Daoy (cell line): ENCODE data around the gene MCAT. TPM values are rescaled to one million over a fixed set of nuclear protein-coding genes. Genes with fewer than 3 reads are reported as not detected.
"Not testable (repeated sequence)": the region's sequence is repeated elsewhere in the genome, so short reads cannot be mapped to it uniquely, and the experiment has no call there.

Experiments used
- DNase-seq: peaks from one replicate; pipeline ENCODE4 v3.0.0-alpha.2; 2015; ENCODE audit warnings: low read depth
- total RNA-seq: library from RNA; depleted of rRNA; stranded (reverse); fragments of >200 nt; shearing (Covaris generic); gene quantifications from 2 replicates; pipeline ENCODE4 v1.2.3, GENCODE V29; 2014

MCAT gene
- total RNA-seq, 1 experiment from 2014 or later: 20.2 TPM

- no peak for DNase-seq
Measured at GRCh38 chr22:43153899-43154298, 10.7 kb upstream of the MCAT start.

GRCh38 chr22:43152357-43153071 lies 9.3 kb upstream of the MCAT start:
- DNase-seq: peak; percentile 77

DNA sequence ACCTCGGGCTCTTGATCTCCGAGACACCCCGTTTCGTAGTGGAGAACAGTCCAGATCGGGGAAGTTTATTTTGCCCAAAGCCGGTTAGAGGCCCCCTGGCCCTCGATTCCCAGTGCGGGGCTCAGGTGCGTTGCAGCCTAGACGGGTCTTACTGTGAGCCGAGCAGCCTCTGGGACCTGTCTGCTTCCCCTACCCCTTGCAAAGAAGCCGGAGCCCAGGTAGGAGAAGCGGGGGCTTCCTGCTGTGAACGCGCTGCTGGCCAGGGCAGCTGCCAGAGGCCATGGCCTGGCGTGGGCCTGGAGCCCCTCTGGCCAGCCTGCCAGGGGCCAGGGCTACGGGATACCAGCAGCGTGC lies 8.8 kb upstream of the MCAT start:
- peak; percentile 24 for DNase-seq

DNA sequence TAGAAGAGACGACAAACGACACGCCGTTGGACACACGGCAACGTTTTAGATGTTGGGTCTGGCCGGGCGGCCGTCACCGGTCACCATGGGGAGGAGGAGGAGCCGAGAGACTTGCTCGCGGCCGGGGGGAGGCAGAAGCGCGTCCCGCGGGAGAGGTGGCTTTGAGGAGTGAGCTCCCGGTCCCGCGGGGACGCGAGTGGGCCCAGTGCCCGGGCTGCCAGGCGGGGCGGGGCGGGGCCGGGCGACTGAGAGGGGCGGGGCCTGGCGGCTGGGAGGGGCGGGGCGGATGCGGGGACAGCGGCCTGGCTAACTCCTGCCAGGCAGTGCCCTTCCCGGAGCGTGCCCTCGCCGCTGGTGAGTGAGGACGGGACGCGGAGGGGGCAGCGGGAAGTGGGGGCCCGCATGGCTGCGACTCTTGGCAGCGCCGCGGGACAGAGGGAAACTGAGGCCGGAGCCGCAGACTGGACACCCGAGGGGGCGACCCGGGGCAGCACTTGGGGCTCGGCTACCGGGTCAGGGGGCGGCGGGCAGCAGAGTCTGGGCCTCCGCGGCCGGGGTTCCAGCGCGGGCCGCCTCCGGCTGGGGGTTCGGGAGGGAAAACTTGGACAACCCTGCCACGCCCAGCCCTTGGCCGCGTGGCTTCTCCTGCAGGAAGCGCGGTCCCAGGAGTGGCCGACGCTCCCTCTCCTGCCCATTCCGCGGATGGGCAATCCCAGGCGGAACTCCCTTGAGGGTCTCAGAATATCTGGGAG lies 8.2 kb upstream of the MCAT start, which contains the start of gene TSPO:
Gene TSPO (plus strand): TSS at position 309 of the 752 bp plus-strand sequence. CDS start 7,680 bp downstream, outside the sequence.
- DNase-seq: peak; percentile 53

GRCh38 chr22:43150731-43151206 lies 7.6 kb upstream of the MCAT start:
- DNase-seq: no peak

DNA sequence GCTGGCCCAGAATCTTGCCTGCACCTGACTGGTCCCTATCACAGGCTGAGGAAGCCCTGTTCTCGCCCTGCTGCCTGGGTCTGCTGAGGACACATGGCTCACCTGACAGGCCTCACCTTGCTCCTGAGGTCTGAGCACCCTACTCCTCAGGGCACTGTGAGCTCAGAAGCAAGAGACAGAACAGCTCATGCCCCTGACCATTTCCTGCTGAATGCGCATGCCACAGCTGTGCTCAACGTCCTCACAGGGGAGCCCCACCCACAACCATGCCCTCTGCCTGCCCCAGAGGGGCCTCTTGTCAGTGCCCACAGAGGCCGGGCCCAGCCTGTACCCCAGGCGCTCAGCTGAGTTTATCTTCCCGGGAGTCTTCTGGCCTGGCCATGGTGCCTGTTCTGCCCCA lies 5.4 kb upstream of the MCAT start:
- DNase-seq: no peak

DNA sequence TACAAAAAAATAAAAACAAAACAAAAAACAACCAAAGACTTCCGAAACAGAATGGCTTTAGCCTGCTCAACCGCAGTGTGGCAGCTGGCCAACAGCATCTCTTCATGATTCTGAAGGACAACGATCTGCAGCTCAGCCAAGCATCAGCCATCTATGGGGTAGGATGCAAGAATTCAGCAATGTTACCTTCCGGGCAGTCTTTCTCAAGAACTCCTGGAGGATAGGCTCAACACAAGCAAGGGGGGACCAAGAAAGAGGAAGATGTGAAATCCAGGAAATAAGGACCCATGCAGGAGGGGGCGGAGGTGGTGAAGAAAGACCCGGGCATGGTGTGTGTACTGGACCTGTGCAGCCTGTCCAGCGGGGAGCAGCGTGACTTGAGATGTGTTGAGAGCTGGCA lies 4.6 kb upstream of the MCAT start:
- no peak for DNase-seq

- DNase-seq: not testable (repeated sequence)
Measured at GRCh38 chr22:43146332-43146731, 3.1 kb upstream of the MCAT start.

DNA sequence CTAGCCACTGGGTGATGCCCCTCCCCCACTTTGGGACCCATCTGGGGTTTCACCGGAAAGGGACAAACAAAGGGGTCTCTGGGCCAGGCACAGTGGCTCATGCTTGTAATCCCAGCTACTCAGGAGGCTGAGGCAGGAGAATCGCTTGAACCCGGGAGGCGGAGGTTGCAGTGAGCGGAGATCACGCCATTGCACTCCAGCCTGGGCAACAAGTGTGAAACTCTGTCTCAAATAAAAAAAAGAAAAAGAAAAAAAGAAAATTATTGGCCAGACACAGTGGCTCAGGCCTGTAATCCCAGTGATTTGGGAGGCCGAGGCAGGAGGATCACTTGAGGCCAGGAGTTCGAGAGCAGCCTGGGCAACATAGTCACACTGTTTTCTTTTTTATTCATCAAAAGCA lies 2.2 kb upstream of the MCAT start:
- not testable (repeated sequence) for DNase-seq

DNA sequence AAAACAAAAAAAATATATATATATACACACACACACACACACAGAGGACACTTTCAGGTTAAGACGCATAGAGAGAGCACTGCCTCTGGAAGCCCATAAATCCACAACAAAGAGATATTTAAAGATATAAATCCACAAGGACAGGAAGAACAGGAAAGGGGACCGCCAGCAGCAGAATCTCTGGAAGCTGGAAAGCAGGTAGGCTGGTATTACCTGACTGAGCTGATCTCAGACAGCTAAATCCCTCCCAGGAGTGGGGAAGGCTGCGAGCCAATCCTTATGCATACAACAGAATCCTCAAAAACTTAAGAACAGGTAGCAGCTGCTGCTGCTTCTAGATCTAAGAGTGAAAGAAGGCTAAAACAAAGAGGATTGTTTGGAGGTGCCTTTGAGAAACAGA lies 1.8 kb upstream of the MCAT start:
- DNase-seq: no peak

DNA sequence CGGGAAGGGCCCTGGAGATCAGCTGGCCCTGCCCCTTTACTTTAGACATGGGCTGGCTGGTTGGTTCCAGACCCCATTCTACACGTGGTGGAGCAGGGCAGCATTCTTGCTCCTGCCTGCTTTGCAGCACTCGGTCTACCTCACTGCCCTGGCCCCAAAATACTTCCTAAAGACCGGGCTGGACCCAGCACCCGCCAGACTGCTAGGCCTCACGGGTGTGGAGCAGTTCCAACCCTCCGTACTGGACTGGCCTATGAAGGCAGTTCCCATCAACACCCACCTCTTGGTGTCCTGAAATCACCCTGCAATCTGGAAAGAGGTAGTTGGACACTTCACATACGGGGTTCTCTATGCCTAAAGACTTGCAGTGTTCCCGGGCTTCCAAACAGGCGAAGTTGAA lies 6.4 kb downstream of the MCAT start:
- DNase-seq: no peak

DNA sequence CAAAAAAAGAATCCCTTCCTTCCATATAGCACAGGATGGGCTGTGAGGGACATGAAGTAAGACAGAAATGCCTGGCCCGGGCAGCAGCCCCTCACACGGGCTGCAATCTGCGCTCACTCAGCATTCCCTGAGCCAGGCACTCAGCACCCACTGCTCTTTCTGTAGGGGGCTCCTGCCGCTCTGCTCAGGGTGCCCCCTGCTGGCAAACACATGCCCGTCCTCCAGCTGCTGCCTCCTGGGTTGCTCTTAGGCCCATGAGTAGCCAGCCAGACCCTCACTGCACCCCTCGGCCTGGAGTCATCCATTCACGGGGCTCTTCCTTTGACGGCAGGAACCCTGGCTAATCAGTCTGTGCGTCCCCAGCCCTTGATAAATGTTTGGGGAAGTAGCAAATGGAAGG lies 6.9 kb downstream of the MCAT start:
- peak; percentile 50 for DNase-seq

DNA sequence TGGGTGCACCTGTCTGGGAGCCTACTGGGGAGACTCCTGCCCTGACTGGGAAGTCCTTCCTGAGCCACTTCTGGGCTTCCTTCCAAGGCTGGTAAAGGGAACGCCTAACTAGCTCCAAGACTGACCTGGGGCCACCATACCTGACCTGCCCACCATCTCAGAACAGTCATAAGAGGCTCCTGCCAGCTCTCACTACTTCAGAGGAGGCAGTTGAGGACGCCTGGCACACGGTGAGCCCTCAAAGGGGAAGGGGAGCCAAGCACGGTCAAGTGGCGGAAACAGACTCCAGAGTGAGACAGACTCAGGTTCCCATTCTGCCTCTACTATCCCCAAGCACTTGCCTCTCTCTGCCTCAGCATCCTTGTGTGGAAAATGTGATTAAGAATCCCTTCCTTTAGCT lies 7.6 kb downstream of the MCAT start:
- no peak for DNase-seq

GRCh38 chr22:43134553-43134952 lies 8.6 kb downstream of the MCAT start:
- DNase-seq: no peak

- no peak for DNase-seq
Measured at GRCh38 chr22:43133401-43133800, 9.8 kb downstream of the MCAT start.

DNA sequence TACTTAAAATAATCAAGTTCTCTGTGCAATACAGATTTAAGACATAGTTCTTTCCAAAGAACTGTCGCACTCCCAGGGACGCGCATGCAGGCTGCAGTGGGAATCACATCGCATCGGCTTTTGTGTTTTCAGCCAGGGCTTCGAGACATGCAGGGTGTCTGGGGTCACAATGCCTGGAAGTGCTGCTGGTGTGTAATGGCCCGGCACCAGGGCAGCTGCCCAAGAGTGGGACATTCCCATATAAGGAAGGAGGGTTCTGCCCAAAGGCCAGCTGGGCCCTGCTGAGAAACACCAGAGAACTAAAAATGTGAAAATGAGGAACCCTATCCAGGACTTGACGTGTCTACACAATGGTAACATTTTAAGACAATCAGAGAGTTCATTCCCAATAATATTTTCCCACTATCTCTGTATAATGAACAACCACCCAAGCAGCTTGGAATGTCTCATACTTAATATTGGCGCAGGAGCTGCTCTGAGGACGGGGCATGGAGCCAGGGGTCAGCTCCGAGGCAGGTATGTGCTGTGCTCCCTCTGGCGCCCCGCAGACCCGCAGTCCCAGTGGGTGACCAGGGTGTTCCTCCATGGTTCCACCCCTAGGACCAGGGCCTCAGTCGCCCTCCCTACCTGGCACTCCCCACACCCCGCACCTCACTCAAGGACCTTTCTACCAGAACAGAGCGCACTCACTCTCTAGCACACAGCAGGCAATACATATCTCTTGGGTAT lies 11.3 kb downstream of the MCAT start:
- DNase-seq: no peak

GRCh38 chr22:43129426-43130425 lies 13.5 kb downstream of the MCAT start:
- DNase-seq: no peak

- no peak for DNase-seq
Measured at GRCh38 chr22:43128928-43129424, 14.2 kb downstream of the MCAT start.

- DNase-seq: no peak
Measured at GRCh38 chr22:43128116-43128515, 15.1 kb downstream of the MCAT start.

GRCh38 chr22:43127166-43127908 lies 15.9 kb downstream of the MCAT start:
- peak; percentile 55 for DNase-seq
